ENCODE measurements around the gene C11orf42. TPM values are rescaled to one million over a fixed set of nuclear protein-coding genes. Genes with fewer than 3 reads are reported as not detected.

The C11orf42 gene
- total RNA-seq, 4 donors from 2014 or later, result not detected

- Histone ChIP-seq H3K27ac (no peak overlapping the region), H3K36me3 (no peaks in the 10 kb centered on the region), H3K4me3 (no peak overlapping the region), H3K27me3 (peaks cover 0 to 2% of the 10 kb centered on the region in 2 donors), H3K9me3 (no peaks in the 10 kb centered on the region), H3K4me1 (no peaks in the 10 kb centered on the region)
- no peak for DNase-seq
- TF ChIP-seq POLR2A (IDR thresholded peaks at IDR 0.05) (no peak), CTCF (IDR thresholded peaks at IDR 0.05) (no peak)
Observed at GRCh38 chr11:6253197-6253596, 47.8 kb downstream of the C11orf42 start.

- Histone ChIP-seq H3K27me3 (peaks cover 0 to 25% of the 10 kb centered on the region in 2 donors), H3K9me3 (no peaks in the 10 kb centered on the region), H3K36me3 (no peaks in the 10 kb centered on the region), H3K4me3 (no peak overlapping the region), H3K27ac (no peak overlapping the region), H3K4me1 (peaks cover 0 to 15% (median 2%) of the 10 kb centered on the region in 4 donors)
- TF ChIP-seq CTCF (IDR thresholded peaks at IDR 0.05) (no peak), POLR2A (IDR thresholded peaks at IDR 0.05) (no peak)
- no peak for DNase-seq
Observed at GRCh38 chr11:6258141-6258540, 52.8 kb downstream of the C11orf42 start.

GRCh38 chr11:6258571-6259081 is 53.3 kb downstream of the C11orf42 start:
- peaks cover 0 to 25% of the 10 kb centered on the region in 2 donors for H3K27me3 ChIP-seq
- H3K4me3 ChIP-seq, result peak overlapping the region in 3 of 4 donors; percentile 35 to 42 (median 41)
- peaks cover 0 to 15% (median 2%) of the 10 kb centered on the region in 4 donors for H3K4me1 ChIP-seq
- no peak overlapping the region for H3K27ac ChIP-seq
- no peaks in the 10 kb centered on the region for H3K9me3 ChIP-seq
- DNase-seq, result no peak
- no peaks in the 10 kb centered on the region for H3K36me3 ChIP-seq
- TF ChIP-seq CTCF (IDR thresholded peaks at IDR 0.05), result no peak
- TF ChIP-seq POLR2A (IDR thresholded peaks at IDR 0.05), result no peak

- peak overlapping the region in 1 of 4 donors; percentile 42 for H3K4me3 ChIP-seq
- no peak for DNase-seq
- TF ChIP-seq CTCF (IDR thresholded peaks at IDR 0.05), result no peak
- TF ChIP-seq POLR2A (IDR thresholded peaks at IDR 0.05), result no peak
- H3K9me3 ChIP-seq, result no peaks in the 10 kb centered on the region
- H3K27me3 ChIP-seq, result peaks cover 0 to 25% of the 10 kb centered on the region in 2 donors
- H3K4me1 ChIP-seq, result peaks cover 0 to 15% (median 2%) of the 10 kb centered on the region in 4 donors
- H3K36me3 ChIP-seq, result no peaks in the 10 kb centered on the region
- no peak overlapping the region for H3K27ac ChIP-seq
Observed at GRCh38 chr11:6260207-6260726, 54.9 kb downstream of the C11orf42 start.

Other genes starting within 250 kb of the C11orf42 start
- not detected for gene OR56A5, start 237.1 kb upstream of the C11orf42 start, total RNA-seq
- not detected for gene OR52L1, start 218.6 kb upstream of the C11orf42 start, total RNA-seq
- not detected for gene OR56A4, start 198.6 kb upstream of the C11orf42 start, total RNA-seq
- not detected for gene OR56A1, start 174.8 kb upstream of the C11orf42 start, total RNA-seq
- gene OR56B4, start 97.9 kb upstream of the C11orf42 start, total RNA-seq, result not detected
- 1 to 10 TPM in 1 of 4 donors, not detected in 3; 1.7 TPM for gene OR52B2, start 35.2 kb upstream of the C11orf42 start, total RNA-seq
- gene OR52W1, start 6.3 kb upstream of the C11orf42 start, total RNA-seq, result not detected
- gene FHIP1B, start 29.1 kb downstream of the C11orf42 start, total RNA-seq, result 100 to 1,000 TPM; 135 to 484 (median 279) TPM
- gene CNGA4, start 33.5 kb downstream of the C11orf42 start, total RNA-seq, result 1 to 10 TPM in 1 of 4 donors, under 1 TPM in 1, not detected in 2; 0.85 to 1.1 TPM
- gene CCKBR, start 54.3 kb downstream of the C11orf42 start, total RNA-seq, result not detected
- gene CAVIN3, start 114.9 kb downstream of the C11orf42 start, total RNA-seq, result 10 to 100 TPM in 3 of 4 donors, 1 to 10 TPM in 1; 6.5 to 40.4 (median 17.2) TPM
- 10 to 100 TPM; 11.6 to 78.3 (median 55.7) TPM for gene SMPD1, start 184.9 kb downstream of the C11orf42 start, total RNA-seq
- 10 to 100 TPM in 3 of 4 donors, 1 to 10 TPM in 1; 9.8 to 31.4 (median 15.0) TPM for gene APBB1, start 213.5 kb downstream of the C11orf42 start, total RNA-seq
- gene HPX, start 235.4 kb downstream of the C11orf42 start, total RNA-seq, result 10 to 100 TPM in 1 of 4 donors, 1 to 10 TPM in 2, not detected in 1; 2.2 to 10.1 (median 5.3) TPM